ENCODE data around the gene TMEM253.

Gene TMEM253

GRCh38 chr14:21090194-21090939 lies 10.5 kb upstream of the TMEM253 start:
- no peak for DNase-seq (ENCODE audit: low spot score)

GRCh38 chr14:21090940-21091663 lies 9.8 kb upstream of the TMEM253 start:
- no peak for DNase-seq (ENCODE audit: low spot score)

- DNase-seq (ENCODE audit: low spot score) = no peak
Measured at GRCh38 chr14:21091821-21092272, 9.0 kb upstream of the TMEM253 start.

- peak; percentile 88 for DNase-seq (ENCODE audit: low spot score)
Measured at GRCh38 chr14:21092273-21093011, 8.4 kb upstream of the TMEM253 start.

- DNase-seq (ENCODE audit: low spot score) = no peak
Measured at GRCh38 chr14:21093018-21093417, 7.8 kb upstream of the TMEM253 start.

- no peak for DNase-seq (ENCODE audit: low spot score)
Measured at GRCh38 chr14:21093769-21094681, 6.8 kb upstream of the TMEM253 start.

- no peak for DNase-seq (ENCODE audit: low spot score)
Measured at GRCh38 chr14:21095430-21096205, 5.2 kb upstream of the TMEM253 start.

GRCh38 chr14:21096438-21096837 lies 4.4 kb upstream of the TMEM253 start:
- DNase-seq (ENCODE audit: low spot score) = no peak

- DNase-seq (ENCODE audit: low spot score) = no peak
Measured at GRCh38 chr14:21096978-21097635, 3.8 kb upstream of the TMEM253 start.

GRCh38 chr14:21097636-21098075 lies 3.2 kb upstream of the TMEM253 start:
- no peak for DNase-seq (ENCODE audit: low spot score)

- DNase-seq (ENCODE audit: low spot score) = no peak
Measured at GRCh38 chr14:21098076-21098891, 2.6 kb upstream of the TMEM253 start, which contains the start of gene ZNF219. Gene ZNF219, minus strand, starts transcription at chr14:21098655. Its CDS starts 5,064 bp downstream, at chr14:21093591.

- DNase-seq (ENCODE audit: low spot score) = no peak
Measured at GRCh38 chr14:21098892-21099595, 1.8 kb upstream of the TMEM253 start.

GRCh38 chr14:21099596-21099985 lies 1.3 kb upstream of the TMEM253 start:
- DNase-seq (ENCODE audit: low spot score) = no peak

- no peak for DNase-seq (ENCODE audit: low spot score)
Measured at GRCh38 chr14:21101802-21102413, 1.0 kb downstream of the TMEM253 start.

- DNase-seq (ENCODE audit: low spot score) = no peak
Measured at GRCh38 chr14:21102521-21103410, 1.9 kb downstream of the TMEM253 start.

- no peak for DNase-seq (ENCODE audit: low spot score)
Measured at GRCh38 chr14:21103411-21103709, 2.5 kb downstream of the TMEM253 start.

- peak; percentile 97 for DNase-seq (ENCODE audit: low spot score)
Measured at GRCh38 chr14:21103710-21104447, 3.0 kb downstream of the TMEM253 start.
